HepG2 (cell line): Measurements from ENCODE around the gene TMEM131L. TPM values are rescaled to one million over a fixed set of nuclear protein-coding genes. Genes with fewer than 3 reads are reported as not detected.

ENCODE experiments used
- ARID4A ChIP-seq: sonication (generic); formaldehyde crosslinking; IDR thresholded peaks from 2 replicates; pipeline ENCODE4 v1.5.0; 2020; ENCODE audit warnings: mild to moderate bottlenecking, missing genetic modification reagents, borderline replicate concordance
- ARNTL ChIP-seq: sonication (generic); formaldehyde crosslinking; IDR thresholded peaks from 2 replicates; pipeline ENCODE4 v1.4.0; 2020; ENCODE audit warnings: mild to moderate bottlenecking, missing genetic modification reagents
- DDIT3 ChIP-seq: sonication (generic); formaldehyde crosslinking; IDR thresholded peaks from 2 replicates; pipeline ENCODE4 v1.4.0; 2020; ENCODE audit warnings: mild to moderate bottlenecking, missing genetic modification reagents
- FOXJ3 ChIP-seq: sonication (generic); formaldehyde crosslinking; IDR thresholded peaks from 2 replicates; pipeline ENCODE4 v1.4.0; 2020; ENCODE audit warnings: missing genetic modification reagents, mild to moderate bottlenecking, borderline replicate concordance
- KLF12 ChIP-seq: sonication (generic); formaldehyde crosslinking; IDR thresholded peaks from 2 replicates; pipeline ENCODE4 v1.4.0; 2020; ENCODE audit warnings: missing genetic modification reagents, borderline replicate concordance
- NFAT5 ChIP-seq: sonication (generic); formaldehyde crosslinking; IDR thresholded peaks from 2 replicates; pipeline ENCODE4 v1.4.0; 2020; ENCODE audit warnings: missing genetic modification reagents
- NR2F6 ChIP-seq, 2 experiments: IDR thresholded peaks; 2 replicates each; pipeline ENCODE4 v1.6.1; 2016; ENCODE audit warnings: antibody characterized with exemption in 1 of 2, mild to moderate bottlenecking in 1 of 2
- NR3C1 ChIP-seq: sonication (generic); formaldehyde crosslinking; IDR thresholded peaks from 2 replicates; pipeline ENCODE4 v1.4.0; 2020; ENCODE audit warnings: missing genetic modification reagents
- ONECUT2 ChIP-seq: sonication (generic); formaldehyde crosslinking; IDR thresholded peaks from 2 replicates; pipeline ENCODE4 v1.4.0; 2020; ENCODE audit warnings: missing genetic modification reagents
- STAT6 ChIP-seq: sonication (generic); formaldehyde crosslinking; IDR thresholded peaks from 2 replicates; pipeline ENCODE4 v1.4.0; 2020; ENCODE audit warnings: missing genetic modification reagents, mild to moderate bottlenecking, borderline replicate concordance
- TGIF2 ChIP-seq: IDR thresholded peaks from 2 replicates; pipeline ENCODE4 v1.6.1; 2016; ENCODE audit warnings: control low read depth, missing compliant biosample characterization
- ZNF329 ChIP-seq: sonication (generic); formaldehyde crosslinking; IDR thresholded peaks from 2 replicates; pipeline ENCODE4 v1.9.0; 2021; ENCODE audit warnings: low read depth, mild to moderate bottlenecking, missing genetic modification reagents
- ZNF367 ChIP-seq: sonication (generic); formaldehyde crosslinking; IDR thresholded peaks from 2 replicates; pipeline ENCODE4 v1.4.0; 2020; ENCODE audit warnings: missing genetic modification reagents, borderline replicate concordance
- ZNF430 ChIP-seq: sonication (generic); formaldehyde crosslinking; IDR thresholded peaks from 2 replicates; pipeline ENCODE4 v1.9.0; 2021; ENCODE audit warnings: mild to moderate bottlenecking, missing genetic modification reagents
- ZNF580 ChIP-seq: IDR thresholded peaks from 2 replicates; pipeline ENCODE4 v1.6.1; 2016; ENCODE audit warnings: low read depth, borderline replicate concordance
- ZNF792 ChIP-seq: IDR thresholded peaks from 2 replicates; pipeline ENCODE4 v1.6.1; 2016
- polyA plus RNA-seq, 8 experiments: library from polyadenylated mRNA; depleted of rRNA in 3 of 8; stranded (reverse) in 7 of 8; unstranded in 1 of 8; fragments of >200 nt; fragmentation: Illumina TruSeq in 4 of 8; extraction: Trizol in 4 of 8; gene quantifications; 2 replicates each; pipeline versions ENCODE4 v1.2.1 to v1.2.3, GENCODE V29; 2011 to 2016; ENCODE audit warnings: low read depth in 4 of 8, missing spikeins in 1 of 8, mixed read lengths in 1 of 8; ENCODE audit not compliant: insufficient read depth in 1 of 8
- total RNA-seq, 5 experiments: library from RNA; depleted of rRNA; stranded (reverse); fragments of >200 nt; fragmentation: Illumina TruSeq; extraction: Trizol; gene quantifications; 2 replicates each; pipeline ENCODE4 v1.2.3, GENCODE V29; 2016; ENCODE audit warnings: low read depth in 1 of 5

Gene TMEM131L
- total and polyA plus RNA-seq, 2 of the 13 experiments (the other 11 are each of a cell fraction or from before 2014, with no cell fraction given) = 2.2 to 4.5 TPM

- TF ChIP-seq STAT6 (CRISPR knock-in tag) = no peak
- no peak for TF ChIP-seq TGIF2 (CRISPR knock-in tag)
- no peak for TF ChIP-seq ZNF430 (CRISPR knock-in tag)
- TF ChIP-seq NR3C1 = no peak
- TF ChIP-seq ZNF580 (CRISPR knock-in tag) = peak; percentile 48; the same call in 1 of the 2 replicates
- TF ChIP-seq ZNF329 = no peak
- TF ChIP-seq FOXJ3 (CRISPR knock-in tag) = no peak
- TF ChIP-seq ZNF367 (CRISPR knock-in tag) = no peak
- no peak for TF ChIP-seq ARNTL (CRISPR knock-in tag)
- TF ChIP-seq NFAT5 (CRISPR knock-in tag) = no peak
- TF ChIP-seq KLF12 (CRISPR knock-in tag) = no peak
- TF ChIP-seq NR2F6 (IDR thresholded peaks at IDR 0.05) = no peak
- 0 out of 2 replicates have a peak, but pooled peaks have one; percentile 16 for TF ChIP-seq NR2F6 (CRISPR knock-in tag; IDR thresholded peaks at IDR 0.05)
- TF ChIP-seq DDIT3 = no peak
- TF ChIP-seq ONECUT2 (CRISPR knock-in tag) = no peak
- no peak; the same call in 1 of the 2 replicates for TF ChIP-seq ARID4A
- peak; percentile 56; the same call in 1 of the 2 replicates for TF ChIP-seq ZNF792
Measured at GRCh38 chr4:153432965-153433753, 33.0 kb upstream of the TMEM131L start (continued).
